GM18498 (cell line): ENCODE results near the gene LBH.

Experiments
- ATAC-seq: cut with Tn5 transposase; IDR thresholded peaks from one replicate; pipeline ENCODE4 v1.9.1; 2021; ENCODE audit warnings: mild to moderate bottlenecking, moderate library complexity; ENCODE audit not compliant: unreplicated experiment

LBH gene

GRCh38 chr2:30231212-30231995, at the start of gene LBH:
Gene LBH (plus strand): TSS chr2:30231534. CDS start chr2:30231739, 205 bp downstream.
- peak; percentile 55 for ATAC-seq

- no peak for ATAC-seq
These were observed 47.3 kb upstream of the LBH start for GRCh38 chr2:30184035-30184434.

- ATAC-seq = no peak
These were observed 46.2 kb upstream of the LBH start for GRCh38 chr2:30185178-30185577.

GRCh38 chr2:30188292-30188691, 43.0 kb upstream of the LBH start:
- no peak for ATAC-seq

GRCh38 chr2:30190637-30191036, 40.7 kb upstream of the LBH start:
- no peak for ATAC-seq

- ATAC-seq = no peak
These were observed 40.2 kb upstream of the LBH start for GRCh38 chr2:30191107-30191506.

GRCh38 chr2:30191819-30192271, 39.5 kb upstream of the LBH start:
- no peak for ATAC-seq

GRCh38 chr2:30192314-30192713, 39.0 kb upstream of the LBH start:
- no peak for ATAC-seq

GRCh38 chr2:30193104-30193681, 38.1 kb upstream of the LBH start:
- ATAC-seq = no peak

- no peak for ATAC-seq
These were observed 36.9 kb upstream of the LBH start for GRCh38 chr2:30194421-30194820.

GRCh38 chr2:30195016-30195415, 36.3 kb upstream of the LBH start:
- no peak for ATAC-seq

- ATAC-seq = no peak
These were observed 33.7 kb upstream of the LBH start for GRCh38 chr2:30197570-30198192.

- no peak for ATAC-seq
These were observed 29.3 kb upstream of the LBH start for GRCh38 chr2:30201990-30202389.

- ATAC-seq = no peak
These were observed 28.2 kb upstream of the LBH start for GRCh38 chr2:30203156-30203555.

- no peak for ATAC-seq
These were observed 27.1 kb upstream of the LBH start for GRCh38 chr2:30204281-30204680.

- ATAC-seq = no peak
These were observed 25.9 kb upstream of the LBH start for GRCh38 chr2:30205456-30205855.

- ATAC-seq = no peak
These were observed 24.6 kb upstream of the LBH start for GRCh38 chr2:30206461-30207430.

- ATAC-seq = no peak
These were observed 22.9 kb upstream of the LBH start for GRCh38 chr2:30208453-30208852.

- no peak for ATAC-seq
These were observed 22.1 kb upstream of the LBH start for GRCh38 chr2:30209227-30209626.

GRCh38 chr2:30213326-30213725, 18.0 kb upstream of the LBH start:
- no peak for ATAC-seq

- no peak for ATAC-seq
These were observed 17.3 kb upstream of the LBH start for GRCh38 chr2:30213907-30214463.
